HG02623 (cell line): Measurements from ENCODE around the gene CCDC60.

Source experiments
- ATAC-seq: cut with Tn5 transposase; IDR thresholded peaks from one replicate; pipeline ENCODE4 v1.9.1; 2021; ENCODE audit warnings: moderate library complexity; ENCODE audit not compliant: unreplicated experiment

Gene CCDC60

GRCh38 chr12:119383206-119383605 lies 48.7 kb downstream of the CCDC60 start:
- no peak for ATAC-seq

DNA sequence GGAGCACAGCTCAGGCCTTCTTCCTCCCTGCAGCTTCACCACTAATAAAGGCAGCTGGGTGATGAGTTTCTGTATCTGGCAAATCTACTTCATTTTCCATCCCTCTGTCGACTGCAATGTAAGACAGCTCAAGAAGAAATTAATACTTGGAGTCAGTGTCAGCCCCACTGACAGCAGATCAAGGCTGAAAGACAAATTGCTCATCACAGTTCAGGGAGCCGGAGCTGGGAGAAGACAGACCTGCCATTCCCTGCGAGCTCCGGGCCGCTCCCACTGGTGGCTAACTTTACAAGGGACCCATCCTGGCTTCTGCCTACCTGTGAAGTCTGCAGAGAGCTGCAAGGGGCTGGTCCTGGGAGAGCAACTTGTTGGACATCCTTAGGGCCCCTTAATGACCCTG lies 49.8 kb downstream of the CCDC60 start:
- no peak for ATAC-seq

- no peak for ATAC-seq
Observed at GRCh38 chr12:119385659-119386058, 51.1 kb downstream of the CCDC60 start.

DNA sequence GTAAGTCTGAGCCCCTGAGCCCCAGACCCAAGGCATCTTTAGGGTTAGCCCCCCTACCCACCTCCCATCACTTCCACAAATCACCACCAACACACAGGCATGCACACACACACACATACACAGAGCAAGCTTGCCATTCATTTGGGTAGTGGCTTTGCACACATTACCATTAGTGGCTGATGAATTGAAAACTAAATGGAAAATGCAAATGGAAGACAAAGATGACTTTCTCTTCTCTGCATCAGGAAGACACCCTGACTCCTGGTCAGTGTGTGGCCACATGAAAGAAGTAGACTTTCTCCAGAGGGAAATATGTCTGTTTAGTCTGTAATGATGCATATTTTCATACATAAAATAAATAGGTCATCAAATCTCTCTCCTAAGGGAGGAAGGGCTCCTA lies 55.2 kb downstream of the CCDC60 start:
- no peak for ATAC-seq

- no peak for ATAC-seq
Observed at GRCh38 chr12:119391673-119392072, 57.1 kb downstream of the CCDC60 start.

DNA sequence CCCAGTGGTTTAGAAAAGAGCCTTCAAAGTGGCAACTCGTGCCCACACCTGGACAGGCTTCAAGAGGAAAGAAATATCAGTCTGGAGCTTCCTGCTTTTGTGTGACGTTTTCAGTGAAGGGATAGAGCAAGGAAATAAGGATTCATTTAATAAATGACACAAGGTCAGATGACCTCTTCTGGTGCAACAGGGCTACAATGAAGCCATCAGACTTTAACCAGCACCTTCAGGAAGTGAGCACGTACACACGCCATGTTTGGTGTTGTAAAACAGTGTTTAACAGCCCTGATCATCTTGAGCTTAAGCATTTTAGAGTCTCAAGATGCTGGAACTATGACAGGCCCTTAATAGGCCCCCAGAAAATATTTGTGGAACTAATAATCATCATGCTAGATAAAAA lies 59.1 kb downstream of the CCDC60 start:
- no peak for ATAC-seq

DNA sequence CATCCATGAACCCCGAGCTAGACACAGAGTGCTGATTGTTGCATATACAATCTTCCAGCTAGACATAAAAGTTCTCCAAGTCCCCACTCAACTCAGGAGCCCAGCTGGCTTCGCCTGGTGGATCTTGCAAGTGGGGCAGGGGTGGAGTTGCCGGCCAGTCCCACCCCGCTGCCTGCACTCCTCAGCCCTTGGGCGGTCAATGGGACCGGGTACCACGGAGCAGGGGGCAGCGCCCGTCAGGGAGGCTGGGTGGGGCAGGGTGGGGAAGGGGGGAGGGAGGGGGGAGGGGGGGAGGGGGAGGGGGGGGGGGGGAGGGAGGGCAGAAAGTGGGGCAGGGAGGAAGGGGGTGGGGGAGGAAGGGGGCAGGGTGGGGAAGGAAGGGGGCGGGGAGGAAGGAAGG lies 63.0 kb downstream of the CCDC60 start:
- no peak for ATAC-seq

- no peak for ATAC-seq
Observed at GRCh38 chr12:119398190-119398589, 63.7 kb downstream of the CCDC60 start.

- ATAC-seq: no peak
Observed at GRCh38 chr12:119399301-119399700, 64.8 kb downstream of the CCDC60 start.

- ATAC-seq: no peak
Observed at GRCh38 chr12:119406308-119406707, 71.8 kb downstream of the CCDC60 start.

GRCh38 chr12:119406811-119407210 lies 72.3 kb downstream of the CCDC60 start:
- ATAC-seq: no peak

- ATAC-seq: no peak
Observed at GRCh38 chr12:119409043-119409442, 74.5 kb downstream of the CCDC60 start.

DNA sequence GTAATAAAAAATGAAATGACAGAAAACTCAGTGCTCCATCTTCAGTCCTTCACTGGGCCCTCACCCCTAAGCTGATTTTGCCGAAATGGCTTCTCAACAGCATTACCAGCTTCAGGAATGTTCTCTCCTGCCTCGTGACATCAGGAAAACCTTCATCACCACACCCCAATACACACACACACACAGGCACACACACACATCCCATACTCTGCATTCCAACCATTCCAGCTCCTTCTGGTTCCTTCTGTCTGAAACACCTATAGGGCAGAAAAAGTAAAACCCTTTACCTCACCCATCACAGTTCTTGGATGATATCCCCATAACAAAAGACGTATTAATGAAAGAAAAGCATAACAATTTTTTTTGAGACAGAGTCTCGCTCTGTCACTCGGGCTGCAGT lies 75.9 kb downstream of the CCDC60 start:
- ATAC-seq: no peak

- no peak for ATAC-seq
Observed at GRCh38 chr12:119412306-119412705, 77.8 kb downstream of the CCDC60 start.

GRCh38 chr12:119412811-119413794 lies 78.6 kb downstream of the CCDC60 start:
- no peak for ATAC-seq

DNA sequence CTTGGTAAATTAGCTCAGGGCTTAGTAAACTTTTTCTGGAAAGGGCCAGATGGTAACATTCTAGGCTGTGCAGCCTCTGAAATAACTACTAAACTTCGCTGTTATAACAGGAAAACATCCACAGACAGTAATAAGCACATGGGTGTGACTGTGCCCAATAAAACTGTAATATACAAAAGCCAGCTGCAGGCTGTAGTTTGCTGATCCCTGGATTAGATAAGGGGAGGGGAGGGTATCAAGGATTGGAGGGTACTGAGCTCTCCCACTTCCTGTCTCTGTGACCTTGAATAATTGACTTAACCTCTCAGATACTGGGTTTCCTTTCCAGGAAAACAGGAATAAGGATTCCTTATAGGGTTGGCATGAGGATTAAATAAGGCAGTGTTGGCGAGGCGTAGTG lies 81.2 kb downstream of the CCDC60 start:
- ATAC-seq: no peak

DNA sequence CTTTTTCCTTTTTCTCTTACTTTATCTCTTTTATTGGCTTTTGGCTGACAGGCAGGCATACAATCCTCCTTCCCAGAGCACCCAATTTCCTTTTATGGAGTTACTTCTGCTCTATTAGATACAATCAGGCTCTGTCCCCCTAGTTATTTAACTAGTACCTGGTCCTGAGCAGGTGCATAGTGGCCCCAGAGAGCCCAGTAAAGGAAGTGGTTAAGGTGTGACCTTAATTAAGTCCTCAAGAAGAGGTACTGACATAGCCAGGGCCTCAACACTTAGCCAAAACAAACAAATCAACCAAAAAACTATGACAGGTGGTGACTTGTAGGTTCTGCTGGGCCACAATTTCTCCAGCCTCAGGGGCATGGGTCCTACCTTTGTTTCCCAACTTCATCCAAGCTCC lies 82.9 kb downstream of the CCDC60 start:
- no peak for ATAC-seq

DNA sequence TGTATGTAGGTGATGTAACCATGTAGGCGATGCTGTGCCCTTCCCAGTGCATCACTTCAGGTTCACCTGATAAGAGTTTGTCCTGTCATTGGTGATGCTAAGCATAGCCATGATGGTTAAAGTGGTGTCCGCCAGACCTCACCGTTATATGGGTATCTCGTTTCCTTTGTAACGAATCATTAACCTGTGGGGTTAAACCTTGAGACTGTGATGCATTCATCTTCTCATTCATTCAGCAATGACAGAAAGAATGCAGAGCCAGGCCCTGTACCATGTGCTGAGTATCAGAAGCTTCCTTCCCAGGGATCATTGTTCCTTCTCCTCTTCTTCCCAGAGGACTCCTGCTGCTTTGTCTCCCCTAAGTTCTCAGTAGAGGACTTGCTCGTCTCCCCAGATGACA lies 84.9 kb downstream of the CCDC60 start:
- ATAC-seq: no peak

DNA sequence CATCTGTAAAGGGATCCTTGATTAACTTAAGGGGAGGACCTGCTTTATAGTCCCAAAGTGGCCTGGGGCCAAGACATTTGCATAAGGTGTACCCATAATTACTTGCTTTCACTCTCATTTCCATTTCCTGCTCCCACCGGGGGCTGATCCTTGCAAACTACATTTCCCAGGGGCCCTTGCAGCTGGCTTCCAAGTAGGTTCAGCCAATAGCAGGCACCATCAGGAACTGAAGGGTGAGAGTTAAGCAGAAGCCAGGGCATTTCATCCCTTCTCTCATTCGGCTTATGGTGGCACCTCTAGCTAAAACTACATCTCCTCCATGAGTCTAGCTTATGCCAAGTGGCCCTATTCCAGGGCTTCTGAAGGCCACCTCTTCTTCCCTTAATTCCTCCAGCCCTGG lies 88.8 kb downstream of the CCDC60 start:
- no peak for ATAC-seq

- ATAC-seq: no peak
Observed at GRCh38 chr12:119425623-119426022, 91.1 kb downstream of the CCDC60 start.

GRCh38 chr12:119431151-119431550 lies 96.6 kb downstream of the CCDC60 start:
- no peak for ATAC-seq

DNA sequence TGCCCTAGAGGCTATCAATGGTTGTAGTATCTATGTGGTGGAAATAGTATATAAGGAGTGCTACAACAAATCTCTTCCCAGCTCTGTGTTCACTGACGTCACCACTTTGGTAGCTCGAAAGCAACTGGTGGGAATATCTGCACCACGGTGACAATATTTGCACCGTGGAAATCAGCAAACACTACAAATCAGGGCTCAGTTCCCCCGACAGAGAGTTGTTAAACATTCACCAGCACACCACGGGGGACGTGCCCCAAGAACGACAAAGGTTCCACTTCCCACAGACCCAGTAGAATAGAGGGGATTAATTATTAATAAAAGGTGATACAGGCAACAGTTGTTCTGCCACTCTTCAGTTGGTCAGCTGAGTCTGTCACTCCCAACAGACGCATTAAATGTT lies 98.4 kb downstream of the CCDC60 start:
- no peak for ATAC-seq
